HepG2 (cell line): Measurements from ENCODE around the gene CD248. TPM values are rescaled to one million over a fixed set of nuclear protein-coding genes. Genes with fewer than 3 reads are reported as not detected.
A peak's percentile ranks its signal among the peaks of the same experiment; 100 is the strongest.

ENCODE experiments used
- FOSL2 ChIP-seq: sonication (generic); formaldehyde crosslinking; IDR thresholded peaks from 2 replicates; pipeline ENCODE4 v1.4.0; 2020; ENCODE audit warnings: missing genetic modification reagents
- GABPA ChIP-seq, 2 experiments: IDR thresholded peaks; 2 replicates each; pipeline ENCODE4 v1.6.1; 2011 to 2016; ENCODE audit warnings: low read depth in 2 of 2, low read length in 1 of 2, missing biosample characterization in 1 of 2, missing genetic modification characterization in 1 of 2
- HIVEP1 ChIP-seq: sonication (generic); formaldehyde crosslinking; IDR thresholded peaks from 2 replicates; pipeline ENCODE4 v1.4.0; 2020; ENCODE audit warnings: mild to moderate bottlenecking, missing genetic modification reagents
- NR2F1 ChIP-seq, 2 experiments: fragments of 450-650 bp in 1 of 2; formaldehyde crosslinking in 1 of 2; IDR thresholded peaks; 2 replicates each; pipeline versions ENCODE4 v1.5.0 to v1.6.1; 2016 to 2020; ENCODE audit warnings: mild to moderate bottlenecking in 1 of 2, missing compliant biosample characterization in 1 of 2, missing genetic modification reagents in 1 of 2, moderate library complexity in 1 of 2
- RAD21 ChIP-seq: fragments of 450-650 bp; formaldehyde crosslinking; IDR thresholded peaks from 2 replicates; pipeline ENCODE4 v1.5.0; 2020; ENCODE audit warnings: mild to moderate bottlenecking
- RELA ChIP-seq: sonication (generic); formaldehyde crosslinking; IDR thresholded peaks from 2 replicates; pipeline ENCODE4 v1.4.0; 2020; ENCODE audit warnings: missing genetic modification reagents
- REPIN1 ChIP-seq: sonication (generic); formaldehyde crosslinking; IDR thresholded peaks from 2 replicates; pipeline ENCODE4 v1.8.0; 2022; ENCODE audit warnings: missing genetic modification reagents, low read depth, mild to moderate bottlenecking, borderline replicate concordance
- SMYD3 ChIP-seq: sonication (generic); formaldehyde crosslinking; IDR thresholded peaks from 2 replicates; pipeline ENCODE4 v1.8.1; 2023; ENCODE audit warnings: mild to moderate bottlenecking, missing genetic modification reagents
- SNAI1 ChIP-seq: sonication (generic); formaldehyde crosslinking; IDR thresholded peaks from 2 replicates; pipeline ENCODE4 v1.5.0; 2020; ENCODE audit warnings: mild to moderate bottlenecking, missing genetic modification reagents, borderline replicate concordance
- ZNF143 ChIP-seq: sonication (generic); formaldehyde crosslinking; IDR thresholded peaks from 2 replicates; pipeline ENCODE4 v1.4.0; 2020; ENCODE audit warnings: missing genetic modification reagents
- ZNF205 ChIP-seq: IDR thresholded peaks from 2 replicates; pipeline ENCODE4 v1.6.1; 2018; ENCODE audit warnings: missing biosample characterization, missing genetic modification reagents
- ZNF350 ChIP-seq: sonication (generic); formaldehyde crosslinking; IDR thresholded peaks from 2 replicates; pipeline ENCODE4 v1.4.0; 2020; ENCODE audit warnings: mild to moderate bottlenecking, low read depth, missing genetic modification reagents, borderline replicate concordance
- ZNF44 ChIP-seq: sonication (generic); formaldehyde crosslinking; IDR thresholded peaks from 2 replicates; pipeline ENCODE4 v1.5.1; 2020; ENCODE audit warnings: mild to moderate bottlenecking, missing genetic modification reagents
- ZNF788 ChIP-seq: sonication (generic); formaldehyde crosslinking; IDR thresholded peaks from 2 replicates; pipeline ENCODE4 v1.5.0; 2020; ENCODE audit warnings: mild to moderate bottlenecking, missing genetic modification reagents, borderline replicate concordance
- polyA plus RNA-seq, 8 experiments: library from polyadenylated mRNA; depleted of rRNA in 3 of 8; stranded (reverse) in 7 of 8; unstranded in 1 of 8; fragments of >200 nt; fragmentation: Illumina TruSeq in 4 of 8; extraction: Trizol in 4 of 8; gene quantifications; 2 replicates each; pipeline versions ENCODE4 v1.2.1 to v1.2.3, GENCODE V29; 2011 to 2016; ENCODE audit warnings: low read depth in 4 of 8, missing spikeins in 1 of 8, mixed read lengths in 1 of 8; ENCODE audit not compliant: insufficient read depth in 1 of 8
- total RNA-seq, 5 experiments: library from RNA; depleted of rRNA; stranded (reverse); fragments of >200 nt; fragmentation: Illumina TruSeq; extraction: Trizol; gene quantifications; 2 replicates each; pipeline ENCODE4 v1.2.3, GENCODE V29; 2016; ENCODE audit warnings: low read depth in 1 of 5
- TF ChIP-seq, protein P1 (sequence below): IDR thresholded peaks from 2 replicates; pipeline ENCODE4 v1.6.1; 2012; ENCODE audit warnings: inconsistent platforms
- TF ChIP-seq, protein P2 (sequence below): sonication (generic); formaldehyde crosslinking; IDR thresholded peaks from 2 replicates; pipeline ENCODE4 v1.8.1; 2023; ENCODE audit warnings: mild to moderate bottlenecking, missing genetic modification reagents
- TF ChIP-seq, protein P3 (sequence below): sonication (generic); formaldehyde crosslinking; IDR thresholded peaks from 2 replicates; pipeline ENCODE4 v1.4.0; 2020; ENCODE audit warnings: missing genetic modification reagents, mild to moderate bottlenecking, borderline replicate concordance
- TF ChIP-seq, protein P4 (sequence below): sonication (generic); formaldehyde crosslinking; IDR thresholded peaks from 2 replicates; pipeline ENCODE4 v1.5.0; 2020; ENCODE audit warnings: mild to moderate bottlenecking, missing genetic modification reagents
- TF ChIP-seq, protein P5 (sequence below): IDR thresholded peaks from 2 replicates; pipeline ENCODE4 v1.6.1; 2018; ENCODE audit warnings: missing genetic modification reagents, mild to moderate bottlenecking, missing compliant biosample characterization
- TF ChIP-seq, protein P6 (sequence below): sonication (generic); formaldehyde crosslinking; IDR thresholded peaks from 2 replicates; pipeline ENCODE4 v1.8.0; 2022; ENCODE audit warnings: mild to moderate bottlenecking, missing genetic modification reagents, moderate library complexity

Gene CD248
- total and polyA plus RNA-seq, 2 of the 13 experiments (the other 11 are each of a cell fraction or from before 2014, with no cell fraction given): 0.25 to 0.35 TPM

DNA sequence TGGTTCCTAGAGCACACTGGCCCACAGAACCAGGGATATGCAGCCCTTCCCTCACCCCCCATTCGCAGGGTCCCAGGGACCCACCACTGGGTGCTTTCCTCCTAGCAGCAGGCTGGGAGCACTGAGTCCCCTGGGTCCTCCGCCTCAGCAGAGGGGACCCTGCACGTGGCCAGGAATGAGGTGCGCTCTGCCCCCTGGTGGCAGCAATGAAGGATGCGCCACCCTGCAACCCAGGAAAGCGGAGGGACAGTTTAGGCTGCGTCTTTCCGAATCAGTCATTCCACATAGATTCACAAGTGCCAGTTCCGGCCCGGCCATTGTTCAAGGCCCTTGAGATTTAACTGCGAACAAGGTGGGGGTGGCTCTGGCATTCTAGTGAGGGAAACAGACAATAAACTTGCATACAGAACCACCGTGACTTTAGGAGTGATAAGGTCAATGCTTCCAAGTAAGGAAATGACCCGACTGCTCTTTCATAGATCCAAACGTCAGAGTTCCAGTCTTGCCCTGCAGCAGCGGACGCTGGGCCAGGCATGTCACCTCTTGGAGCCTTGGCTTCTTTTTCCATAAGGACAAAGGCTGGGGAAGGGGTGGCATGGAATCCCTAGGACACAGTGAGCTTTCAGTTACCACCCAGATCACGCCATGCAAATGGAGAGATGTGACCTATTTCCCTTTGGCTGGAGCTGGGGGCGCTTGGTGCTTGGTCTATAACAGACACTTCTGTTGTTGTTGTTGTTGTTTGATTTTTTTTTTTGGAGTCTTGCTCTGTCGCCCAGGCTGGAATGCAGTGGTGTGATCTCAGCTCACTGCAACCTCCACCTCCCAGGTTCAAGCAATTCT is 11.7 kb upstream of the CD248 start (continued):
- TF ChIP-seq, protein P1, sequence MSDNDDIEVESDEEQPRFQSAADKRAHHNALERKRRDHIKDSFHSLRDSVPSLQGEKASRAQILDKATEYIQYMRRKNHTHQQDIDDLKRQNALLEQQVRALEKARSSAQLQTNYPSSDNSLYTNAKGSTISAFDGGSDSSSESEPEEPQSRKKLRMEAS: peak; percentile 99
- peak; percentile 53; the same call in 1 of the 2 replicates for TF ChIP-seq ZNF205
- 0 out of 2 replicates have a peak, but pooled peaks have one; percentile 19 for TF ChIP-seq SMYD3 (CRISPR knock-in tag)
- no peak for TF ChIP-seq ZNF44 (CRISPR knock-in tag)
- peak; percentile 66; the same call in 1 of the 2 replicates for TF ChIP-seq HIVEP1 (CRISPR knock-in tag)
- TF ChIP-seq ZNF143 (CRISPR knock-in tag): peak; percentile 43; the same call in 1 of the 2 replicates
- TF ChIP-seq ZNF350: peak; percentile 81
- peak; percentile 87 for TF ChIP-seq RAD21 (CRISPR knock-in tag)
- TF ChIP-seq, protein P2, sequence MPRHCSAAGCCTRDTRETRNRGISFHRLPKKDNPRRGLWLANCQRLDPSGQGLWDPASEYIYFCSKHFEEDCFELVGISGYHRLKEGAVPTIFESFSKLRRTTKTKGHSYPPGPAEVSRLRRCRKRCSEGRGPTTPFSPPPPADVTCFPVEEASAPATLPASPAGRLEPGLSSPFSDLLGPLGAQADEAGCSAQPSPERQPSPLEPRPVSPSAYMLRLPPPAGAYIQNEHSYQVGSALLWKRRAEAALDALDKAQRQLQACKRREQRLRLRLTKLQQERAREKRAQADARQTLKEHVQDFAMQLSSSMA (CRISPR knock-in tag): peak; percentile 56; the same call in 1 of the 2 replicates
- TF ChIP-seq ZNF788 (CRISPR knock-in tag): peak; percentile 62; the same call in 1 of the 2 replicates
- 0 out of 2 replicates have a peak, but pooled peaks have one; percentile 19 for TF ChIP-seq RELA (CRISPR knock-in tag)
- peak; percentile 56 for TF ChIP-seq FOSL2 (CRISPR knock-in tag)
- TF ChIP-seq, protein P3, sequence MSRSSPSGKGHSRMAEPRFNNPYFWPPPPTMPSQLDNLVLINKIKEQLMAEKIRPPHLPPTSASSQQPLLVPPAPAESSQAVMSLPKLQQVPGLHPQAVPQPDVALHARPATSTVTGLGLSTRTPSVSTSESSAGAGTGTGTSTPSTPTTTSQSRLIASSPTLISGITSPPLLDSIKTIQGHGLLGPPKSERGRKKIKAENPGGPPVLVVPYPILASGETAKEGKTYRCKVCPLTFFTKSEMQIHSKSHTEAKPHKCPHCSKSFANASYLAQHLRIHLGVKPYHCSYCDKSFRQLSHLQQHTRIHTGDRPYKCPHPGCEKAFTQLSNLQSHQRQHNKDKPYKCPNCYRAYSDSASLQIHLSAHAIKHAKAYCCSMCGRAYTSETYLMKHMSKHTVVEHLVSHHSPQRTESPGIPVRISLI (CRISPR knock-in tag): peak; percentile 56; the same call in 1 of the 2 replicates
- no peak for TF ChIP-seq SNAI1 (CRISPR knock-in tag)
- TF ChIP-seq, protein P4, sequence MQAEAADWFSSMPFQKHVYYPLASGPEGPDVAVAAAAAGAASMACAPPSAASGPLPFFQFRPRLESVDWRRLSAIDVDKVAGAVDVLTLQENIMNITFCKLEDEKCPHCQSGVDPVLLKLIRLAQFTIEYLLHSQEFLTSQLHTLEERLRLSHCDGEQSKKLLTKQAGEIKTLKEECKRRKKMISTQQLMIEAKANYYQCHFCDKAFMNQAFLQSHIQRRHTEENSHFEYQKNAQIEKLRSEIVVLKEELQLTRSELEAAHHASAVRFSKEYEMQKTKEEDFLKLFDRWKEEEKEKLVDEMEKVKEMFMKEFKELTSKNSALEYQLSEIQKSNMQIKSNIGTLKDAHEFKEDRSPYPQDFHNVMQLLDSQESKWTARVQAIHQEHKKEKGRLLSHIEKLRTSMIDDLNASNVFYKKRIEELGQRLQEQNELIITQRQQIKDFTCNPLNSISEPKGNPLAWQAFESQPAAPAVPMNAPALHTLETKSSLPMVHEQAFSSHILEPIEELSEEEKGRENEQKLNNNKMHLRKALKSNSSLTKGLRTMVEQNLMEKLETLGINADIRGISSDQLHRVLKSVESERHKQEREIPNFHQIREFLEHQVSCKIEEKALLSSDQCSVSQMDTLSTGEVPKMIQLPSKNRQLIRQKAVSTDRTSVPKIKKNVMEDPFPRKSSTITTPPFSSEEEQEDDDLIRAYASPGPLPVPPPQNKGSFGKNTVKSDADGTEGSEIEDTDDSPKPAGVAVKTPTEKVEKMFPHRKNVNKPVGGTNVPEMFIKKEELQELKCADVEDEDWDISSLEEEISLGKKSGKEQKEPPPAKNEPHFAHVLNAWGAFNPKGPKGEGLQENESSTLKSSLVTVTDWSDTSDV (CRISPR knock-in tag): 0 out of 2 replicates have a peak, but pooled peaks have one; percentile 54
- TF ChIP-seq GABPA (IDR thresholded peaks at IDR 0.05; ENCODE audit: low read depth, low read length): no peak
- peak; percentile 56 for TF ChIP-seq GABPA (CRISPR knock-in tag; IDR thresholded peaks at IDR 0.05; ENCODE audit: low read depth)
- TF ChIP-seq, protein P5, sequence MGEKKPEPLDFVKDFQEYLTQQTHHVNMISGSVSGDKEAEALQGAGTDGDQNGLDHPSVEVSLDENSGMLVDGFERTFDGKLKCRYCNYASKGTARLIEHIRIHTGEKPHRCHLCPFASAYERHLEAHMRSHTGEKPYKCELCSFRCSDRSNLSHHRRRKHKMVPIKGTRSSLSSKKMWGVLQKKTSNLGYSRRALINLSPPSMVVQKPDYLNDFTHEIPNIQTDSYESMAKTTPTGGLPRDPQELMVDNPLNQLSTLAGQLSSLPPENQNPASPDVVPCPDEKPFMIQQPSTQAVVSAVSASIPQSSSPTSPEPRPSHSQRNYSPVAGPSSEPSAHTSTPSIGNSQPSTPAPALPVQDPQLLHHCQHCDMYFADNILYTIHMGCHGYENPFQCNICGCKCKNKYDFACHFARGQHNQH (CRISPR knock-in tag): peak; percentile 86; the same call in 1 of the 2 replicates
- TF ChIP-seq, protein P6, sequence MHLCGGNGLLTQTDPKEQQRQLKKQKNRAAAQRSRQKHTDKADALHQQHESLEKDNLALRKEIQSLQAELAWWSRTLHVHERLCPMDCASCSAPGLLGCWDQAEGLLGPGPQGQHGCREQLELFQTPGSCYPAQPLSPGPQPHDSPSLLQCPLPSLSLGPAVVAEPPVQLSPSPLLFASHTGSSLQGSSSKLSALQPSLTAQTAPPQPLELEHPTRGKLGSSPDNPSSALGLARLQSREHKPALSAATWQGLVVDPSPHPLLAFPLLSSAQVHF (CRISPR knock-in tag): 0 out of 2 replicates have a peak, but pooled peaks have one; percentile 48
- peak; percentile 76 for TF ChIP-seq REPIN1 (CRISPR knock-in tag)
- TF ChIP-seq NR2F1 (CRISPR knock-in tag; IDR thresholded peaks at IDR 0.05): no peak
